Measurements from ENCODE around the gene DISP2.

The DISP2 gene

DNA sequence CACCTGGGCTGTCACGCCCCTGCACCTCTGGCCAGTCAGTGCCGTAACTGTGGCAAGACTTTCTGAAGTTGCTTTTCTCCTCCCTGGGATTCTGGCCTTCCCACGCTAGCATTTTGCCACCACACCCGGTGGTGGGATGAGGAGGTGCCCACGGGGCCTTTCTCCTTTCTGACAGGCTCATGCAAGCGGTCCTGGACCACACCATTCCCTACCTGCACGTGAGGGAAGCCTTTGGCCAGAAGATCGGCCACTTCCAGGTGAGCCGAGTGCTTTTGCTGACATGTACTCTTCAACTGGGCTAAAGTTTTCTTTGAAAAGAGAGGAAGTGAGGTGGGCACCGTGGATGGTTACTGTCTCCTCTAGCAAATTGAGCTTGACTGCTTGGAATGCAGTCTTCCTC, 57.2 kb downstream of the DISP2 start:
- H3K27ac ChIP-seq, result no peak overlapping the region
- DNase-seq (ENCODE audit: low read depth, low spot score), result no peak

DNA sequence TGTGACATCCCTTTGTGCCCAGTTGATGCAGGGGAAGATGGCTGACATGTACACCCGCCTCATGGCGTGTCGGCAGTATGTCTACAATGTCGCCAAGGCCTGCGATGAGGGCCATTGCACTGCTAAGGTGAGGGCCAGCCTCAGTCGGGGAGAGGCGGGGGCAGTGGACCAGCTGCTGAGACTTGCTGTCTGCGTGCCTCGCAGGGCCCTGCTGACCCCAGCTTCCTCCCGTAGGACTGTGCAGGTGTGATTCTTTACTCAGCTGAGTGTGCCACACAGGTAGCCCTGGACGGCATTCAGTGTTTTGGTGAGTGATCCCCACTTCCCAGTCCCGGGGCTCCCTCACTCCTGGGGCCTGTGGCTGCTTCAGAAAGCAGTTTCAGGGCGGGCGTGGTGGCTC, 58.0 kb downstream of the DISP2 start:
- H3K27ac ChIP-seq, result no peak overlapping the region
- DNase-seq (ENCODE audit: low read depth, low spot score), result no peak

- H3K27ac ChIP-seq, result no peak overlapping the region
- no peak for DNase-seq (ENCODE audit: low read depth, low spot score)
Observed at GRCh38 chr15:40418126-40418525, 60.1 kb downstream of the DISP2 start.

- H3K27ac ChIP-seq, result no peak overlapping the region
- DNase-seq (ENCODE audit: low read depth, low spot score), result no peak
Observed at GRCh38 chr15:40420071-40420713, 62.2 kb downstream of the DISP2 start.

DNA sequence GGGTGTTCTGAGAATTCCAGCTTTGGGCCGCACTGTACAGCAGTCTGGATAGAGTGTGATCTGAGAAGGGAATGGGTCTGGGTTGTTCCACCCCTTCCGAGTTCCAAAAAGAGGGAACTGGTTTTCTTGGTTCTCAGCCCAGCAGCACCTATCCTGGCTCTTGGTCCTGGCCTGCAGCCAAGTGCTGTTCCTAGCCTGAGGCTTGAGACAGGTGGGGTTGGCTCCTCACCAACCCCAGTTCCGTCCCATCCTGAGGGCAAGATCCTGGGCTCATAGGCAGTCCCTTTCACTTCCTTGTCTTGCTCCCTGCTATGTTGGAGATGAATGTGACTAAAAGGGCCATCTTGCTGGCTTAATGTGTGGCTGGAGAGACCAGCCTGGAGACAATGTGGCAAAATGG, 62.8 kb downstream of the DISP2 start:
- H3K27ac ChIP-seq, result no peak overlapping the region
- DNase-seq (ENCODE audit: low read depth, low spot score), result no peak

- no peak for DNase-seq (ENCODE audit: low read depth, low spot score)
- no peak overlapping the region for H3K27ac ChIP-seq
Observed at GRCh38 chr15:40421246-40422157, 63.5 kb downstream of the DISP2 start.

- no peak overlapping the region for H3K27ac ChIP-seq
- no peak for DNase-seq (ENCODE audit: low read depth, low spot score)
Observed at GRCh38 chr15:40424483-40425115, 66.6 kb downstream of the DISP2 start.

DNA sequence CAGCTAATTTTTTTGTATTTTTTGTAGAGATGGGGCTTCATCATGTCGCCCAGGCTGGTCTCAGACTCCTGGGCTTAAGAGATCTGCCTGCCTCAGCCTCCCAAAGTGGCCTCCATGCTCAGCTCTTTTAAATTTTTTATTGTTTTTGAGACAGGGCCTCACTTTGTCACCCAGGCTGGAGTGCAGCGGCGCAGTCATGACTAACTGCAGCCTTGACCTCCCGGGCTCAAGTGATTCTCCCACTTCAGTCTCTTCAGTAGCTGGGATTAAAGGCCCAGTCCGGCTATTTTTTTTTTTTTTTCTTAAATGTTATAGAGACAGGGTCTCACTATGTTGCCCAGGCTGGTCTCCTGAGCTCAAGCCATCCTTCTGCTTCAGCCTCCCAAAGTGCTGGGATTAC, 67.7 kb downstream of the DISP2 start:
- H3K27ac ChIP-seq, result no peak overlapping the region
- DNase-seq (ENCODE audit: low read depth, low spot score), result no peak

DNA sequence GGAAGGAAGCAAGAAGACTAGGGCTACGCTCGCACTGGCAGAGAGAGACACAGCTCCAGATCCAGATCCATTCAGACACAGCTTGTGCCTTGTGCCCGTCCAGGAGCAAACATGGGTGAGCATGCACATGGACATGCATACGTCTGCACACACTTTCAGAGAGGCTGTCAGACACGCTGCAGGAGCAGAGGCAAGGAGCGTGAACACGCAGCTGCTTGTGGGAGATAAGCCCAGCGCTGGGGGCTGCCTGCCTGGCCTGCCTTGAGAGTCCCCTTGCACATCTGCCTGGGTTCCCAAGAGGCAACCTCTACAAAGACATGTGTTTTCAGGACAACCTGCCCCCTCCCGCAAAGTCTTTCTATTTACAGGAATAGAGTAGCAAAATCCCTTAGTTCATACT, 69.2 kb downstream of the DISP2 start:
- no peak for DNase-seq (ENCODE audit: low read depth, low spot score)
- no peak overlapping the region for H3K27ac ChIP-seq

- H3K27ac ChIP-seq, result no peak overlapping the region
- no peak for DNase-seq (ENCODE audit: low read depth, low spot score)
Observed at GRCh38 chr15:40428185-40428584, 70.2 kb downstream of the DISP2 start.

Measured in epithelial cell of prostate (primary cell).